Mesenchymal stem cell (in vitro differentiated cells and primary cell): Measurements from ENCODE around the gene KDM4C.
"Not testable (repeated sequence)": the region's sequence is repeated elsewhere in the genome, so short reads cannot be mapped to it uniquely, and the experiment has no call there.

Experiments used
- DNase-seq: peaks from one replicate; pipeline ENCODE4 v3.0.0-alpha.2; 2013
- H2AFZ ChIP-seq: one replicate; pipeline ENCODE4 v1.6.1; 2013; ENCODE audit warnings: low read depth, mild to moderate bottlenecking, control low read depth, inconsistent platforms, low read length, moderate library complexity
- H2AK5ac ChIP-seq: 2 replicates; pipeline ENCODE4 v1.6.1; 2013; ENCODE audit warnings: low read length, moderate library complexity, mild to moderate bottlenecking, inconsistent platforms; ENCODE audit not compliant: severe bottlenecking
- H2BK120ac ChIP-seq: one replicate; pipeline ENCODE4 v1.6.1; 2013; ENCODE audit warnings: low read depth, mild to moderate bottlenecking, inconsistent platforms, low read length, moderate library complexity
- H2BK12ac ChIP-seq, 2 experiments: one replicate each; pipeline ENCODE4 v1.6.1; 2013; ENCODE audit warnings: inconsistent platforms in 2 of 2, low read length in 2 of 2, mild to moderate bottlenecking in 2 of 2, moderate library complexity in 2 of 2, control low read depth in 1 of 2
- H2BK15ac ChIP-seq: one replicate; pipeline ENCODE4 v1.6.1; 2013; ENCODE audit warnings: mild to moderate bottlenecking, low read depth, inconsistent platforms; ENCODE audit not compliant: poor library complexity, severe bottlenecking
- H2BK5ac ChIP-seq: 2 replicates; pipeline ENCODE4 v1.6.1; 2013; ENCODE audit warnings: low read depth, mild to moderate bottlenecking, low read length, control low read depth, inconsistent platforms; ENCODE audit not compliant: poor library complexity, severe bottlenecking
- H3K14ac ChIP-seq, 2 experiments: one replicate each; pipeline ENCODE4 v1.6.1; 2013; ENCODE audit warnings: inconsistent platforms in 2 of 2, low read length in 2 of 2, control low read depth in 1 of 2, mild to moderate bottlenecking in 1 of 2, moderate library complexity in 1 of 2
- H3K18ac ChIP-seq, 2 experiments: one replicate each; pipeline ENCODE4 v1.6.1; 2013; ENCODE audit warnings: inconsistent platforms in 2 of 2, low read length in 2 of 2, control low read depth in 1 of 2, low read depth in 1 of 2, mild to moderate bottlenecking in 1 of 2
- H3K23ac ChIP-seq, 2 experiments: one replicate each; pipeline ENCODE4 v1.6.1; 2013; ENCODE audit warnings: inconsistent platforms in 2 of 2, low read length in 2 of 2, mild to moderate bottlenecking in 2 of 2, moderate library complexity in 2 of 2, control low read depth in 1 of 2
- H3K27ac ChIP-seq: 2 replicates; pipeline ENCODE4 v1.5.1; 2013; ENCODE audit warnings: mild to moderate bottlenecking, moderate library complexity, low read length, control low read depth, inconsistent platforms; ENCODE audit not compliant: poor library complexity, severe bottlenecking
- H3K27me3 ChIP-seq, 2 experiments: 2 replicates each; pipeline versions ENCODE4 v1.6.1 to v1.7.0; 2013; ENCODE audit warnings: low read length in 2 of 2, mild to moderate bottlenecking in 2 of 2, moderate library complexity in 2 of 2, control low read depth in 1 of 2, inconsistent platforms in 1 of 2; ENCODE audit not compliant: control insufficient read depth in 1 of 2, insufficient read depth in 1 of 2
- H3K36me3 ChIP-seq, 2 experiments: 2 replicates each; pipeline versions ENCODE4 v1.6.1 to v1.7.0; 2013; ENCODE audit warnings: low read length in 2 of 2, control low read depth in 1 of 2, inconsistent platforms in 1 of 2, low read depth in 1 of 2, mild to moderate bottlenecking in 1 of 2; ENCODE audit not compliant: insufficient read depth in 2 of 2, control insufficient read depth in 1 of 2
- H3K4ac ChIP-seq, 2 experiments: one replicate each; pipeline ENCODE4 v1.6.1; 2013; ENCODE audit warnings: inconsistent platforms in 2 of 2, low read length in 2 of 2, mild to moderate bottlenecking in 2 of 2, moderate library complexity in 2 of 2, control low read depth in 1 of 2, low read depth in 1 of 2
- H3K4me1 ChIP-seq: 2 replicates; pipeline ENCODE4 v1.6.1; 2013; ENCODE audit warnings: low read depth, low read length, control low read depth; ENCODE audit not compliant: control insufficient read depth, insufficient read depth
- H3K4me2 ChIP-seq: 2 replicates; pipeline ENCODE4 v1.6.1; 2013; ENCODE audit warnings: low read length, mild to moderate bottlenecking, inconsistent platforms; ENCODE audit not compliant: poor library complexity, severe bottlenecking
- H3K4me3 ChIP-seq, 2 experiments: 2 replicates each; pipeline versions ENCODE4 v1.5.1 to v1.7.0; 2013; ENCODE audit warnings: low read length in 2 of 2, mild to moderate bottlenecking in 2 of 2, control low read depth in 1 of 2, low read depth in 1 of 2; ENCODE audit not compliant: insufficient read depth in 1 of 2
- H3K79me1 ChIP-seq: replicated peaks from 2 replicates; pipeline ENCODE4 v1.6.1; 2013; ENCODE audit warnings: mild to moderate bottlenecking, control low read depth, low read length, inconsistent platforms; ENCODE audit not compliant: poor library complexity, severe bottlenecking
- H3K9ac ChIP-seq: 2 replicates; pipeline ENCODE4 v1.7.0; 2013; ENCODE audit warnings: mild to moderate bottlenecking, low read length, moderate library complexity
- H3K9me3 ChIP-seq: 2 replicates; pipeline ENCODE4 v1.7.0; 2013; ENCODE audit warnings: mild to moderate bottlenecking, low read length; ENCODE audit not compliant: control insufficient read depth
- H4K8ac ChIP-seq: one replicate; pipeline ENCODE4 v1.6.1; 2013; ENCODE audit warnings: inconsistent platforms, mild to moderate bottlenecking, low read length, moderate library complexity
- H4K91ac ChIP-seq: one replicate; pipeline ENCODE4 v1.6.1; 2013; ENCODE audit warnings: mild to moderate bottlenecking, low read length, inconsistent platforms
- WGBS: methylation state at CpG from one replicate; pipeline ENCODE4 v1.1.7; 2013; ENCODE audit warnings: mixed read lengths; 5-methylcytosine and 5-hydroxymethylcytosine counted together

The KDM4C gene

GRCh38 chr9:7027996-7028395 lies 270.2 kb downstream of the KDM4C start:
- H3K79me1 ChIP-seq = no peaks in the 10 kb centered on the region
- H3K27me3 ChIP-seq = no peaks in the 10 kb centered on the region
- H2BK120ac ChIP-seq = no peak overlapping the region
- no peak overlapping the region for H3K23ac ChIP-seq
- H3K14ac ChIP-seq = no peak overlapping the region
- no peak overlapping the region for H2BK5ac ChIP-seq
- peaks cover 0 to 16% of the 10 kb centered on the region in 2 experiments for H3K36me3 ChIP-seq
- no peak overlapping the region for H3K4me2 ChIP-seq
- H2BK15ac ChIP-seq = no peak overlapping the region
- H3K18ac ChIP-seq = no peak overlapping the region
- H3K9me3 ChIP-seq = no peaks in the 10 kb centered on the region
- H4K8ac ChIP-seq = no peak overlapping the region
- 96% methylated on average over 4 of the region's 4 CpGs for WGBS
- no peak for DNase-seq
- no peak overlapping the region for H3K9ac ChIP-seq
- H2BK12ac ChIP-seq = no peak overlapping the region
- no peak overlapping the region for H3K4me3 ChIP-seq
- H2AFZ ChIP-seq = no peak overlapping the region
- peaks cover 2% of the 10 kb centered on the region for H3K4me1 ChIP-seq
- H2AK5ac ChIP-seq = no peak overlapping the region
- no peak overlapping the region for H4K91ac ChIP-seq
- no peak overlapping the region for H3K27ac ChIP-seq
- no peak overlapping the region for H3K4ac ChIP-seq

DNA sequence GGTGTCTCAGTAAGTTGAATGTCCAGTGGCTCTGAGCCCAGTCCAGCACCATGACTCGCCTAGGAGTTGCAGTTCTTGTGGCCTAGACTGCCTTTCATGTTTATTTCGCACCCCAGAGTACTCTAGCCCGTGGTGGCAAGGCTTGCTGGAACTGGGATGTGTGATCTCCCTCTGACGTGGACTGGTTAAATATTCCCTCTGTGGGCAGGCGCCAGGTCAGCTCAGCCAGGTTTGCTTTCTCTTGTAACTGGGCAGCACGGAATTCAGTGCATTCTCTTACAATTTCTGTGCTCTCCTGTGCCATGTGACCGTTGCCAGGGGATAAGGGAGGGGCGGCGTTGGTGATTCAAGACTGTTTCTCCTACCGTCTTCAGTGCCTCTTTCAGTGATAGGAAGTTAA lies 270.8 kb downstream of the KDM4C start:
- H4K91ac ChIP-seq = no peak overlapping the region
- H3K27ac ChIP-seq = no peak overlapping the region
- H3K23ac ChIP-seq = no peak overlapping the region
- no peak overlapping the region for H2BK12ac ChIP-seq
- H3K9ac ChIP-seq = no peak overlapping the region
- no peak overlapping the region for H3K14ac ChIP-seq
- H3K4me3 ChIP-seq = no peak overlapping the region
- no peak overlapping the region for H3K4ac ChIP-seq
- no peaks in the 10 kb centered on the region for H3K79me1 ChIP-seq
- no peak overlapping the region for H3K18ac ChIP-seq
- no peaks in the 10 kb centered on the region for H3K9me3 ChIP-seq
- no peak overlapping the region for H2BK15ac ChIP-seq
- no peaks in the 10 kb centered on the region for H3K27me3 ChIP-seq
- 95% methylated on average over 10 of the region's 10 CpGs for WGBS
- no peak for DNase-seq
- H3K36me3 ChIP-seq = peaks cover 0 to 16% of the 10 kb centered on the region in 2 experiments
- H3K4me1 ChIP-seq = peaks cover 2% of the 10 kb centered on the region
- no peak overlapping the region for H3K4me2 ChIP-seq
- H2BK5ac ChIP-seq = no peak overlapping the region
- no peak overlapping the region for H2AK5ac ChIP-seq
- H2AFZ ChIP-seq = no peak overlapping the region
- H4K8ac ChIP-seq = no peak overlapping the region
- H2BK120ac ChIP-seq = no peak overlapping the region

DNA sequence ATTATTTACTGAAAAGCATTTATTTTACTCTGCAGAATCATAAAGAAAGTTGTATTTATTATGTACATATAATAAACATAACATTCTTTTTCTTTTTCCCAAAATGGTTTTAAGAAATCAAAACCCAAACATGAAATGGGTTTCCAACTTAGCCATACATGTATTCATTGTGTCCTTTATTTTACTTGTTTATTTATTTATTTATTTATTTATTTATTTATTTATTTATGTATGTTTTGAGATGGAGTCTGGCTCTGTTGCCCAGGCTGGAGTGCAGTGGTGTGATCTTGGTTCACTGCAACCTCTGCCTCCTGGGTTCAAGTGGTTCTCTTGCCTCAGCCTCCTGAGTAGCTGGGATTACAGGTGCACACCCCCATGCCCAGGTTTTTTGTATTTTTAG lies 273.2 kb downstream of the KDM4C start:
- not testable (repeated sequence) for H3K4me1 ChIP-seq, H3K27ac ChIP-seq, H3K9ac ChIP-seq, H3K4me3 ChIP-seq, H2BK15ac ChIP-seq, H3K23ac ChIP-seq, H3K9me3 ChIP-seq, H4K8ac ChIP-seq, H3K27me3 ChIP-seq, H3K4ac ChIP-seq, DNase-seq, H2BK120ac ChIP-seq, H3K79me1 ChIP-seq, H3K14ac ChIP-seq, H2AFZ ChIP-seq, H2BK5ac ChIP-seq, H3K18ac ChIP-seq, H4K91ac ChIP-seq, H3K4me2 ChIP-seq, H2AK5ac ChIP-seq, H2BK12ac ChIP-seq
- H3K36me3 ChIP-seq = peaks cover 0 to 16% of the 10 kb centered on the region in 2 experiments

DNA sequence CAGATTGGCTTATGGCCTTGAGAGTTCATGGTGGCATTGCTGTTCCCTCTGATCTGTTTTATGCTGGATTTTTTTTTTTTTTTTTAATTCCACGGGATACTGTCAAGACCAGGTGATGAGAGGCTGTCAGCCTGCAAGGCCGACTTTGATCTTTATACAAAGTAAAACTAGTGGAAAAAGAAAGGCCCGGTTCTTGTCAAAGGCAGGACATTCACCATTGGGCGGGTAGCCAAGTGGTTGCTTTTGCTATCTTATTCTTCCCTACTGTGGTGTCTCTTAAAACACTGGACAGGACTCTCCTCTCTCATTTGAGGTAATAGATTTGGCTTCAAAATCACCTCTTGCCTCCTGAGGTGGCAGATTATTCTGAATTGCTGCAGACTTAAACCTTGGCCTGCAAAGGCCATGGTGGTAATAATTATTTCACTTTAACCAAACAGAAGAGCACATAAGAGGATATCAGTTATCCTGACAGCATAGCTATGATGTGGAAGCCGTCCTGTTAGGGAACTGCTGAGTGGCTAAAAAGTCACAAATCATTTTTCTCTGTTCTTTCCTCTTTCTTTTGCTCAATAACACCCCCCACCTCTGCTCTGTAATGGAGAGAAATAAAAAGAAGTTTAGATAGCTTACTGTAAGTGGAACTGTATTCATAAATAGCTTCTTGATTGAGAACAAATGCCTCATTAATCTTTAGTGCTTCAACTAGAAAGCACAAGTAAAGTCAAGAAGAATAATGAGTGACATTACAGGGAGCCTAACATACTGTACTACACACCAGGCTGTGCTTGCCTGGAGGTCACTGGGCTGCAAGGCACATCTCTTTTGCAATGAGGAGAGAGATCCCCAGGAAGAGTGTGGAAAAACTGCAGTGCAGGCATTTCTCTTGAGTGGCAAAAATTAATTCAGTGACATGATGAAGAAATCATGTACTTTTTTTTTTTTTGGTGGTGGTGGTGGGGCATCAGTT lies 275.6 kb downstream of the KDM4C start:
- Histone ChIP-seq H3K18ac (no peak overlapping the region), H2BK12ac (no peak overlapping the region), H3K14ac (no peak overlapping the region), H2AK5ac (no peak overlapping the region), H3K36me3 (peaks cover 0 to 4% of the 10 kb centered on the region in 2 experiments), H3K27me3 (no peaks in the 10 kb centered on the region), H4K8ac (no peak overlapping the region), H3K9ac (no peak overlapping the region), H3K23ac (no peak overlapping the region), H3K4me2 (no peak overlapping the region), H3K27ac (no peak overlapping the region), H3K4me3 (no peak overlapping the region), H4K91ac (no peak overlapping the region), H3K4ac (no peak overlapping the region), H3K79me1 (no peaks in the 10 kb centered on the region), H3K9me3 (no peaks in the 10 kb centered on the region), H3K4me1 (peaks cover 2% of the 10 kb centered on the region), H2BK15ac (no peak overlapping the region), H2BK120ac (peak overlapping the region; percentile 57), H2BK5ac (no peak overlapping the region), H2AFZ (no peak overlapping the region)
- 97% methylated on average over 4 of the region's 5 CpGs for WGBS
- no peak for DNase-seq
